ENCODE data around the gene SMARCD2.
A peak's percentile ranks its signal among the peaks of the same experiment; 100 is the strongest.

SMARCD2 gene

GRCh38 chr17:63850401-63850800 is 7.9 kb upstream of the SMARCD2 start:
- H3K4me3 ChIP-seq (ENCODE audit: low read depth, low read length): no peak overlapping the region
- TF ChIP-seq CTCF (IDR thresholded peaks at IDR 0.05; ENCODE audit: borderline replicate concordance, insufficient read depth, low read depth, low read length): no peak

GRCh38 chr17:63848834-63849689 is 6.6 kb upstream of the SMARCD2 start:
- peak overlapping the region; percentile 46 for H3K4me3 ChIP-seq (ENCODE audit: low read depth, low read length)
- TF ChIP-seq CTCF (IDR thresholded peaks at IDR 0.05; ENCODE audit: borderline replicate concordance, insufficient read depth, low read depth, low read length): peak; percentile 80

DNA sequence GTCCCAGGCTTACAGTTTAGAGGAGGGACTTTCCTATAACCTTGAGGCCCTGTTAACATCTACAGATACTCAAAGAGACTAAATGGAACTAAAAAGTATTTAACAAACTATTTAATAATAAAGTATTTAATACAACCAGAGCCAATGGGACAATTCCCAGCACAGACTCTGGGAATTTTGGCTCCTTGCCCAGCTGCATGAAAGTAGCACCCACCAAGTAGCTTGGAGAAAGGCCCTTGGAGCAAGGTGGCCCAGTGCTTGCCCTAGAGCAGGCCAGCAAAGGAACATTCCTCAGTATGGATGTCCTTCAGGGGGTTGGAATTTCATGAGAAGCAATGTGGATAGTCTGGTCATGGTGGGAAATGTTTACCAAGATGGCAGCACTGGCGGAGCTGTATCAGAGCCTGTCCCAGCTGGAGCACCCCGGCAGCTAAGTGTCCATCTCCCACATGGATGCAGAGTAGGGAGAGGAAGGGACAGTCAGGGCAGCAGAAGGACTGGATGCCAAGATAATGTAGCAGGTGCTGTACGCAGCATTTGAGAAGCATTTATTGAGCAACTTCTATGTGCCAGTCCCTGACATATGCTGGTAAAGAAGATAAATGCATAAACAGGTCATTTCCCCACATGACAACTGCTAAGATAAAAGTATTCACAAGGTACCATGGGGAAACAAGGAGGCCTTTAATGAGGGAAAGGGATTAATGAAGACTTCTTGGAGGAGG is 5.2 kb upstream of the SMARCD2 start:
- H3K4me3 ChIP-seq (ENCODE audit: low read depth, low read length): no peak overlapping the region
- TF ChIP-seq CTCF (IDR thresholded peaks at IDR 0.05; ENCODE audit: borderline replicate concordance, insufficient read depth, low read depth, low read length): no peak

GRCh38 chr17:63845509-63845908 is 3.0 kb upstream of the SMARCD2 start:
- H3K4me3 ChIP-seq (ENCODE audit: low read depth, low read length): no peak overlapping the region
- TF ChIP-seq CTCF (IDR thresholded peaks at IDR 0.05; ENCODE audit: borderline replicate concordance, insufficient read depth, low read depth, low read length): no peak

- no peak for TF ChIP-seq CTCF (IDR thresholded peaks at IDR 0.05; ENCODE audit: borderline replicate concordance, insufficient read depth, low read depth, low read length)
- no peak overlapping the region for H3K4me3 ChIP-seq (ENCODE audit: low read depth, low read length)
Observed at GRCh38 chr17:63843910-63844677, 1.6 kb upstream of the SMARCD2 start.

DNA sequence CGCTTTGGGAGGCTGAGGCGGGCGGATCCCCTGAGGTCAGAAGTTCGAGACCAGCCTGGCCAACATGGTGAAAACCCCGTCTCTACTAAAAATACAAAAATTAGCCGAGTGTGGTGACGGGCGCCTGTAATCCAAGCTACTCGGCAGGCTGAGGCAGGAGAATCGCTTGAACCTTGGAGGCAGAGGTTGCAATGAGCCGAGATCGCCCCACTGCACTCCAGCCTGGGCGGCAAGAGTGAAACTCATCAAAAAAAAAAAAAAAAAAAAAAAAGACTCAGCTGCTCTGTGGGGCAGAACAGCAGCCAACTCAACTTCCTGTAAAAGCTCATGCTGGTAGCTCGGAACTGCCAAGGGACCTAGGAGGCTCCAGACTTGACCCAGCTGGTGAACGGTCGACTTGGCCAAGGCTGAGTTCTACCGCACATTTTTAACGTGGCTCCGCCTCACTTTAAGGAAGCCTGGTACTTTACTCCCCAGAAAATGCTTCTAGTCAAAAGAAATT is 953 bp upstream of the SMARCD2 start:
- peak overlapping the region; percentile 41 for H3K4me3 ChIP-seq (ENCODE audit: low read depth, low read length)

GRCh38 chr17:63842173-63842539 is 329 bp downstream of the SMARCD2 start:
- no peak for TF ChIP-seq CTCF (IDR thresholded peaks at IDR 0.05; ENCODE audit: borderline replicate concordance, insufficient read depth, low read depth, low read length)
- peak overlapping the region; percentile 55 for H3K4me3 ChIP-seq (ENCODE audit: low read depth, low read length)
